GM12878 (cell line): ENCODE measurements around the gene CFAP45. TPM values are rescaled to one million over a fixed set of nuclear protein-coding genes. Genes with fewer than 3 reads are reported as not detected.

Source experiments
- ATAC-seq: fragments of 200-7000 bp; cut with Tn5 transposase; 3 replicates; pipeline ENCODE4 v1.9.1; 2020; ENCODE audit warnings: mild to moderate bottlenecking, moderate library complexity
- BruUV-seq: library from RNA; stranded (reverse); fragments of 400-500 nt; replicated peaks from 2 replicates; lab custom pipeline; 2021; lab: Mats Ljungman, UMichigan
- CTCF ChIA-PET: fragments of 300-600 bp; sonication (Branson Sonifier 250); formaldehyde crosslinking; extraction: SDS; loops from one replicate; lab custom pipeline; 2021; ENCODE audit warnings: inconsistent platforms; lab: Yijun Ruan, JAX
- POLR2A ChIA-PET: fragments of 350-600 bp; formaldehyde crosslinking; extraction: SDS; loops from one replicate; lab custom pipeline; 2021; ENCODE audit warnings: inconsistent platforms; lab: Charles Lee
- RAD21 ChIA-PET: fragments of 300-600 bp; sonication (Branson Sonifier 250); formaldehyde crosslinking; loops from one replicate; lab custom pipeline; 2023; ENCODE audit warnings: antibody characterized with exemption; ENCODE audit not compliant: unreplicated experiment; lab: Charles Lee
- SMC1A ChIA-PET: fragments of 300-600 bp; sonication (Branson Sonifier 250); formaldehyde crosslinking; loops from one replicate; lab custom pipeline; 2023; ENCODE audit not compliant: unreplicated experiment, uncharacterized antibody; lab: Charles Lee
- DNase-seq: peaks from one replicate; pipeline ENCODE4 v3.0.0-alpha.2; 2011; ENCODE audit warnings: low read depth, low spot score
- FAIRE-seq: peaks from 3 replicates; lab custom pipeline; 2011; peaks lifted over from hg19 to GRCh38; lab: Jason Lieb, UNC
- H2AFZ ChIP-seq: 2 replicates; pipeline ENCODE4 v1.6.0; 2011; ENCODE audit warnings: low read depth, low read length, control low read depth; ENCODE audit not compliant: control insufficient read depth
- H3K27ac ChIP-seq: 2 replicates; pipeline ENCODE4 v1.5.1; 2011; ENCODE audit warnings: control low read depth; ENCODE audit not compliant: control insufficient read depth, insufficient read depth
- H3K27me3 ChIP-seq, 2 experiments: replicated peaks in 1 of 2; 2 replicates each; pipeline versions ENCODE4 v1.6.0 to v1.6.1; 2011; ENCODE audit warnings: low read length in 1 of 2; ENCODE audit not compliant: control insufficient read depth in 2 of 2, insufficient read depth in 2 of 2
- H3K36me3 ChIP-seq, 2 experiments: 2 replicates each; pipeline ENCODE4 v1.5.1; 2011; ENCODE audit warnings: low read length in 1 of 2; ENCODE audit not compliant: control insufficient read depth in 2 of 2, insufficient read depth in 2 of 2
- H3K4me1 ChIP-seq: 2 replicates; pipeline ENCODE4 v1.6.1; 2011; ENCODE audit warnings: mild to moderate bottlenecking, low read length, moderate library complexity, mixed read lengths; ENCODE audit not compliant: control insufficient read depth, insufficient read depth
- H3K4me2 ChIP-seq: 2 replicates; pipeline ENCODE4 v1.6.0; 2011; ENCODE audit warnings: control low read depth; ENCODE audit not compliant: control insufficient read depth, insufficient read depth
- H3K4me3 ChIP-seq: fragments of 200-600 bp; sonication (generic); 2 replicates; pipeline ENCODE4 v1.5.1; 2016
- H3K79me2 ChIP-seq: 2 replicates; pipeline ENCODE4 v1.6.0; 2011; ENCODE audit warnings: low read length; ENCODE audit not compliant: control insufficient read depth, insufficient read depth
- H3K9ac ChIP-seq: 2 replicates; pipeline ENCODE4 v1.8.0; 2011; ENCODE audit warnings: low read length, control low read depth, mixed read lengths; ENCODE audit not compliant: control insufficient read depth, insufficient read depth
- H3K9me3 ChIP-seq: replicated peaks from 3 replicates; pipeline ENCODE4 v1.5.1; 2011; ENCODE audit warnings: mild to moderate bottlenecking, low read length; ENCODE audit not compliant: control insufficient read depth, insufficient read depth
- H4K20me1 ChIP-seq: 2 replicates; pipeline ENCODE4 v1.6.0; 2011; ENCODE audit not compliant: control insufficient read depth, insufficient read depth
- BCLAF1 ChIP-seq: fragments of 450-650 bp; IDR thresholded peaks from 2 replicates; pipeline ENCODE4 v1.6.1; 2017; ENCODE audit warnings: antibody characterized with exemption, mild to moderate bottlenecking, moderate library complexity
- CBX5 ChIP-seq: sonication (generic); IDR thresholded peaks from 2 replicates; pipeline ENCODE4 v1.6.1; 2016; ENCODE audit warnings: low read depth, moderate library complexity, mild to moderate bottlenecking, inconsistent platforms
- E4F1 ChIP-seq: fragments of 450-650 bp; IDR thresholded peaks from 2 replicates; pipeline ENCODE4 v1.6.1; 2018; ENCODE audit warnings: borderline replicate concordance, mild to moderate bottlenecking; ENCODE audit not compliant: partially characterized antibody
- IRF4 ChIP-seq: IDR thresholded peaks from 2 replicates; pipeline ENCODE4 v1.6.1; 2011; ENCODE audit warnings: low read depth, low read length
- ZNF24 ChIP-seq: fragments of 450-650 bp; IDR thresholded peaks from 2 replicates; pipeline ENCODE4 v1.6.1; 2017; ENCODE audit warnings: antibody characterized with exemption, mild to moderate bottlenecking
- WGBS: methylation state at CpG from one replicate; pipeline ENCODE4 v1.1.6; 2016; ENCODE audit warnings: low lambda C conversion rate; ENCODE audit not compliant: insufficient replicate concordance, insufficient coverage; ENCODE audit errors: missing lambda C conversion rate; 5-methylcytosine and 5-hydroxymethylcytosine counted together
- in situ Hi-C: fragments of 300-500 bp; cut with MboI; formaldehyde crosslinking; loops from 9 replicates; pipeline ENCODE4 v1.14.3; 2018; ENCODE audit warnings: mixed read lengths
- intact Hi-C: fragments of 100-400 bp; cut with micrococcal nuclease; formaldehyde crosslinking; loops from one replicate; pipeline ENCODE4 v1.14.2; 2022; ENCODE audit not compliant: unreplicated experiment
- polyA plus RNA-seq, 11 experiments: library from polyadenylated mRNA; depleted of rRNA in 4 of 11; unstranded in 6 of 11; stranded (reverse) in 5 of 11; fragments of >200 nt; fragmentation: Nextera tagmentation in 4 of 11; fragmentation: Illumina TruSeq in 1 of 11; extraction: Ambion mirVana in 4 of 11; extraction: Trizol in 1 of 11; gene quantifications; 1 replicate in 1 of 11; 2 replicates in 10 of 11; pipeline versions ENCODE4 v1.2.1 to v1.2.3, GENCODE V29; 2011 to 2016; ENCODE audit warnings: inconsistent platforms in 2 of 11, missing spikeins in 2 of 11, low read depth in 1 of 11
- total RNA-seq, 4 experiments: library from RNA; depleted of rRNA in 3 of 4; stranded (reverse); fragments of >200 nt in 3 of 4; fragmentation: Illumina TruSeq in 1 of 4; extraction: Trizol in 1 of 4; gene quantifications; 2 replicates each; pipeline versions ENCODE4 v1.2.1 to v1.2.3, GENCODE V29; 2013 to 2021

CFAP45 gene
- total and polyA plus RNA-seq, 10 of the 15 experiments (the other 5 are each of a cell fraction or from before 2014, with no cell fraction given), result 0.43 to 0.91 (median 0.67) TPM

- Histone ChIP-seq H4K20me1 (no peaks in the 10 kb centered on the region), H3K9me3 (no peaks in the 10 kb centered on the region), H3K4me3 (no peak overlapping the region), H3K79me2 (no peaks in the 10 kb centered on the region; the same call in 1 of the 2 replicates), H3K9ac (no peak overlapping the region), H3K27me3 (0 out of 4 replicates have a peak, but pooled peaks cover 0 to 2% of the 10 kb centered on the region in 2 experiments), H2AFZ (no peak overlapping the region)
- in situ Hi-C loops, result no loop called here
- BruUV-seq, result no TSS peak
- ATAC-seq (no peak), FAIRE-seq (no peak)
- 65% methylated on average over 8 of the region's 8 CpGs for WGBS
- TF ChIP-seq BCLAF1 (no peak), IRF4 (no peak), ZNF24 (no peak), E4F1 (no peak), CBX5 (no peak)
- TF ChIP-seq, all 136 proteins: peak for 0
- SMC1A ChIA-PET, result interaction anchor here (1.7 kb wide), 1 partner anchor 38 kb away, joined by 7 read pairs; no protein-coding TSS in a partner anchor
- H3K27ac ChIP-seq, result no peak overlapping the region
- peaks cover 7% of the 10 kb centered on the region; the same call in 1 of the 2 replicates for H3K4me1 ChIP-seq
- CTCF ChIA-PET, result interaction anchor here (1.6 to 22.4 kb wide), 4 partner anchors 10 to 131 kb away, joined by 3 to 422 read pairs (median 6); no protein-coding TSS in a partner anchor
- intact Hi-C loops, result no loop called here
- H3K36me3 ChIP-seq, result no peaks in the 10 kb centered on the region
- no peak overlapping the region for H3K4me2 ChIP-seq
- RAD21 ChIA-PET, result interaction anchor here (12.4 kb wide), 1 partner anchor 77 kb away, joined by 113 read pairs; no protein-coding TSS in a partner anchor
- DNase-seq, result no peak
- POLR2A ChIA-PET, result no interaction called here
Measured at GRCh38 chr1:159930634-159931033, 30.7 kb upstream of the CFAP45 start.
